Uterus (tissue), 4 donors: ENCODE results near the gene NCOA1. TPM values are rescaled to one million over a fixed set of nuclear protein-coding genes. Genes with fewer than 3 reads are reported as not detected.

ENCODE experiments used
- DNase-seq, 2 donors: peaks; one replicate each; pipeline ENCODE4 v3.0.0-alpha.2; 2019 to 2020
- H3K27ac ChIP-seq, 2 donors: fragments of 200-600 bp; sonication (generic); 1 replicate in 1 of 2; 2 replicates in 1 of 2; pipeline ENCODE4 v1.5.1; 2016 to 2018
- H3K27me3 ChIP-seq, 2 donors: fragments of 200-600 bp; sonication (generic); one replicate each; pipeline ENCODE4 v1.5.1; 2018 to 2019; ENCODE audit warnings: control low read depth in 1 of 2
- H3K36me3 ChIP-seq, 2 donors: fragments of 200-600 bp; sonication (generic); one replicate each; pipeline ENCODE4 v1.5.1; 2019; ENCODE audit warnings: control low read depth in 1 of 2
- H3K4me1 ChIP-seq, 2 donors: fragments of 200-600 bp; sonication (generic); one replicate each; pipeline ENCODE4 v1.5.1; 2018 to 2019; ENCODE audit warnings: control low read depth in 1 of 2
- H3K4me3 ChIP-seq, 2 donors: fragments of 200-600 bp; sonication (generic); 1 replicate in 1 of 2; 2 replicates in 1 of 2; pipeline ENCODE4 v1.5.1; 2018 to 2019; ENCODE audit warnings: mild to moderate bottlenecking in 1 of 2
- H3K9me3 ChIP-seq, 2 donors: fragments of 200-600 bp; sonication (generic); one replicate each; pipeline ENCODE4 v1.5.1; 2019; ENCODE audit warnings: control low read depth in 1 of 2
- POLR2A ChIP-seq, 2 donors: fragments of 450-650 bp; IDR thresholded peaks; one replicate each; pipeline ENCODE4 v1.6.1; 2016; ENCODE audit warnings: antibody characterized with exemption in 2 of 2, mild to moderate bottlenecking in 1 of 2, moderate library complexity in 1 of 2
- intact Hi-C: fragments of 100-400 bp; cut with DNase I; formaldehyde crosslinking; loops from one replicate; pipeline ENCODE4 v1.15.1; 2023; ENCODE audit warnings: low total_unique reads
- total RNA-seq, 4 donors: library from RNA; depleted of rRNA in 3 of 4; stranded (reverse); fragments of >200 nt in 3 of 4; gene quantifications; one replicate each; pipeline versions ENCODE4 v1.1.0 to v1.2.4, GENCODE V29; 2014 to 2023
- TF ChIP-seq, protein P1 (sequence below), 4 experiments: fragments of 200-600 bp in 2 of 4; fragments of 450-650 bp in 2 of 4; sonication (generic) in 2 of 4; IDR thresholded peaks; one replicate each; pipeline ENCODE4 v1.5.1; 2016 to 2019; ENCODE audit warnings: antibody characterized with exemption in 4 of 4, mild to moderate bottlenecking in 2 of 4, moderate library complexity in 1 of 4
- donor health status: DM: yes; HTN: yes; CAD: no.

NCOA1 gene
- total RNA-seq, result 10 to 100 TPM; 38.7 to 88.5 (median 62.0) TPM

DNA sequence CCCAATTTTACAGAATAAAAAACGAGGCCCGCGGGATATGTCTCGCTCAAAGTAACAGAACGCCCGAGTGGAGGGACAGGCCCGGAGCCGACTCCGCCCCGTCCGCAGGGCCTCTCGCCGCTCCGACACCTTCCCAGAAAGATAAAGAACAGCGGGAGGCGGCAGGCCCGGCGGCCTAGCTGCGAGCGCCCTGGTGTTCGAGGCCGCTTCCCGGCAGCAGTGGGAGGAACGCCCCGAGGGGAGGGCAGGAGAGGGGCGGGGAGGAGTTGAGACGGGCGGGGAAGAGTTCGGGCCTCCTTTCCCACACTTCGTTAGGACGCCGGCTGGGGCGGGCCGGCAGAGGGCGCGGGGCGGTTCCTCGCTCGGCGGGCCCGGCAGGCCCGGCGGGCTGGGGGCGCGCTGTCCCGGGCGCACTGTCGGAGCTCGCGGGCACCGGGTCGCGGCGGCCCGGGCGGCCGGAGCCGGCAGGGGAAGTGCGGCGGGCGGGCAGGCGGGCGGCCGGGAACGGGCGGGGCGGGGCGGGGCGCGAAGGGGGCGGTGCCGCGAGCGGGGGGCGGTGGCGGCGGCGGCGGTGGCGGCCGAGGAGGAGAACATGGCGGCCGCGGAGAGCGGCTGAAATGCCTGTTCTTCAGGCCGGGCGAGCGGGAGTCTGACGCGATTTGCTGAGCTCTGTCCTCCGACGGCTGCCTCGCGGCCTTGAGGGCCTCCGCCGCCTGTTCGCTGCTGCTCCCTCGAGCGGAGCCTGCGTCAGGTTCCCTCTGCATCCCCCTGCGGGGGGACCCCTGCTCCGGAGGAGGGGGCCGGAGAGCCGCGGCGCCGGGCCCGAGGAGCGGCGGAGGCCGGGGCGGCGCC is at the start of gene NCOA1:
Gene NCOA1 (plus strand): TSS at position 565 of the 852 bp plus-strand sequence. CDS start 167,424 bp downstream, outside the sequence.
- peak; percentile 36 to 57 for TF ChIP-seq POLR2A (IDR thresholded peaks at IDR 0.05)
- TF ChIP-seq, protein P1, sequence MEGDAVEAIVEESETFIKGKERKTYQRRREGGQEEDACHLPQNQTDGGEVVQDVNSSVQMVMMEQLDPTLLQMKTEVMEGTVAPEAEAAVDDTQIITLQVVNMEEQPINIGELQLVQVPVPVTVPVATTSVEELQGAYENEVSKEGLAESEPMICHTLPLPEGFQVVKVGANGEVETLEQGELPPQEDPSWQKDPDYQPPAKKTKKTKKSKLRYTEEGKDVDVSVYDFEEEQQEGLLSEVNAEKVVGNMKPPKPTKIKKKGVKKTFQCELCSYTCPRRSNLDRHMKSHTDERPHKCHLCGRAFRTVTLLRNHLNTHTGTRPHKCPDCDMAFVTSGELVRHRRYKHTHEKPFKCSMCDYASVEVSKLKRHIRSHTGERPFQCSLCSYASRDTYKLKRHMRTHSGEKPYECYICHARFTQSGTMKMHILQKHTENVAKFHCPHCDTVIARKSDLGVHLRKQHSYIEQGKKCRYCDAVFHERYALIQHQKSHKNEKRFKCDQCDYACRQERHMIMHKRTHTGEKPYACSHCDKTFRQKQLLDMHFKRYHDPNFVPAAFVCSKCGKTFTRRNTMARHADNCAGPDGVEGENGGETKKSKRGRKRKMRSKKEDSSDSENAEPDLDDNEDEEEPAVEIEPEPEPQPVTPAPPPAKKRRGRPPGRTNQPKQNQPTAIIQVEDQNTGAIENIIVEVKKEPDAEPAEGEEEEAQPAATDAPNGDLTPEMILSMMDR (IDR thresholded peaks at IDR 0.05), result peak in 3 of 4 experiments; percentile 6 to 39 (median 19)
- Histone ChIP-seq H3K36me3 (no peaks in the 10 kb centered on the region), H3K4me1 (no peaks in the 10 kb centered on the region), H3K9me3 (no peaks in the 10 kb centered on the region), H3K27me3 (no peaks in the 10 kb centered on the region), H3K27ac (peak within 1 kb of the TSS; percentile 96), H3K4me3 (peak within 1 kb of the TSS; percentile 67 to 86)
- peak; percentile 89 to 91 for DNase-seq
- intact Hi-C loops, result no loop called here

DNA sequence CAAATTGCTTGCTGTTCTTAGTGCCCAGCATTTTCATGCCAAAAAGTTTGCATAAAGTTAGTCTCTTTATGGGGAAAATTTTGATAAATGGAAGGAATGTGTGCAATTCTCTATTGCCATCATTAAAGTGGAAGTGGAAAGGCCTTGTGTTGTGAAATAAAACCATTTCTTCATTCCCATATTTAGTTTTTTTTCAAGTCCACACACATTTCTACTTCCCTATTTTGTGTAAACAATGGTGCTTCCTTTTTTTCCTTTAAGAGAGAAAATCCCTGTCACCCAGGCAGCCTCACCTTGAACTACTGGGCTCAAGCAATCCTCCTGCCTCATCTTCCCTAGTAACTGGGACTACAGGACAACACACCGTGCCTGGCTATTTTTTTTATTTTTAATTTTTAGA is 42.3 kb upstream of the NCOA1 start:
- Histone ChIP-seq H3K4me1 (peaks cover 0 to 2% of the 10 kb centered on the region in 2 donors), H3K27me3 (no peaks in the 10 kb centered on the region), H3K36me3 (no peaks in the 10 kb centered on the region), H3K27ac (no peak overlapping the region), H3K4me3 (no peak overlapping the region), H3K9me3 (peaks cover 0 to 6% of the 10 kb centered on the region in 2 donors)
- no peak for DNase-seq
- TF ChIP-seq, protein P1 (IDR thresholded peaks at IDR 0.05), result no peak
- TF ChIP-seq POLR2A (IDR thresholded peaks at IDR 0.05), result no peak
- intact Hi-C loops, result no loop called here

DNA sequence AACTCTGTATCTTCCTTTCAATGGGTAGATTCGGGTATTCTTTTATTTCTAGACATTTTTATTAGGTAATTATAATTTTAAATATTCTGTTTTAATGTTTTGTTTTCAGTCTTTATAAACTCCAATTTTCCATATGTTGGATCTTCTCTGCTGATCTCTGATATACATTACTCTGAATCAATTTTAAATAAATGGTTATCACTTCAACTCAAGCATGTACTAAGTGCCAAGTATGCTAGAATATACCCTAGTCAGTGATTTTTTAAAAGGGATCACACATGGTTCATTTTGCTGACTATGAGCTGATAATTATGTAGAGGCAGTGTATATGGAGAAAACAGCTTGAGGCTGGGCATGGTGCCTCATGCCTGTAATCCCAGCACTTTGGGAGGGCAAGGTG is 41.7 kb upstream of the NCOA1 start:
- TF ChIP-seq, protein P1 (IDR thresholded peaks at IDR 0.05), result no peak
- no peak for TF ChIP-seq POLR2A (IDR thresholded peaks at IDR 0.05)
- DNase-seq, result no peak
- H3K36me3 ChIP-seq, result no peaks in the 10 kb centered on the region
- H3K27me3 ChIP-seq, result no peaks in the 10 kb centered on the region
- H3K9me3 ChIP-seq, result peaks cover 0 to 6% of the 10 kb centered on the region in 2 donors
- H3K27ac ChIP-seq, result no peak overlapping the region
- H3K4me3 ChIP-seq, result no peak overlapping the region
- peaks cover 0 to 4% of the 10 kb centered on the region in 2 donors for H3K4me1 ChIP-seq
- intact Hi-C loops, result no loop called here

DNA sequence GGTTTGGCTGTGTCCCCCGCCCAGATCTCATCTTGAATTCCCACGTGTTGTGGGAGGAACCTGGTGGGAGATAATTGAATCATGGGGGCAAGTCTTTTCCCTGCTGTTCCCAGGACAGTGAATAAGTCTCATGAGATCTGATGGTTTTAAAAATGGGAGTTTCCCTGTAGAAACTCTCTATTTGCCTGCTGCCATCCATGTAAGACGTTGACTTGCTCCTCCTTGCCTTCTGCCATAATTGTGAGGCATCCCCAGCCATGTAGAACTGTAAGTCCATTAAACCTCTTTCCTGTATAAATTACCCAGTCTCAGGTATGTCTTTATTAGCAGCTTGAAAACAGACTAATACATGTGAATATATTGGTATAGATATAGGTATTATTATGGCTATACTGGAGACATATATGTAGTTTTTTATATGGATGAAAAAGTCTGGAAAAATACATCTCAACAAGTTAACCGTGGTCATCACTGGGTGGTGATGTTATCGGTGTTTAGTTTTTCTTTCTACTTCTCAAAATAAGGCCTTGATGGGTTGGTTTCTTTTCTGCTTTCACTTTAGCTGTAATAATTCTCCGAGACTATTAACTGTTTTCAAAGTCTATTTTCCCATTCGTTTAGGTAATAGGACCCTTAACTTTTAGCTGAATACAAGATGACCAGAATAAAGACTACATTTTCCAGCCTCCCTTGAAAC is 39.1 kb upstream of the NCOA1 start:
- intact Hi-C loops, result no loop called here
- TF ChIP-seq POLR2A (IDR thresholded peaks at IDR 0.05), result no peak
- TF ChIP-seq, protein P1 (IDR thresholded peaks at IDR 0.05), result no peak
- no peak for DNase-seq
- peaks cover 0 to 4% of the 10 kb centered on the region in 2 donors for H3K4me1 ChIP-seq
- no peak overlapping the region for H3K4me3 ChIP-seq
- no peaks in the 10 kb centered on the region for H3K36me3 ChIP-seq
- peaks cover 0 to 6% of the 10 kb centered on the region in 2 donors for H3K9me3 ChIP-seq
- no peaks in the 10 kb centered on the region for H3K27me3 ChIP-seq
- peak overlapping the region in 1 of 2 donors; percentile 30 for H3K27ac ChIP-seq

DNA sequence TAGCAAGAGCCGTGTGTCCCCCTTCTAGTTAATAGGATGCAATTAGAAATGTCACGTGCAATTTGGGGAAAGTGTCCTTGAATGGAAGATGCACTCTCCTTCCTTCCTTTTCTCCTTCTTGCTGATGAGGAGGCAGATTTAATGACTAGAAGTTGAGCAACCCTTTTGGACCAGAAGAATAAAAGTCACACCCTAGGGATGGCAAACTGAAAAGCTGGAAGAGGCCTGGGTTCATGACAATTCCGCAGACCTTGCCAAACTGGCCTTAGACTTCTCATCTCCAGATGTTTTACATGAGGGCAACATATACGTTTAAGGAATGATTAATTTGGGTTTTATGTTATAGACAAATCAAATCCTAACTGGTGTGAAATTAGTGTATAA is 38.6 kb upstream of the NCOA1 start:
- Histone ChIP-seq H3K27me3 (no peaks in the 10 kb centered on the region), H3K4me1 (peaks cover 0 to 4% of the 10 kb centered on the region in 2 donors), H3K4me3 (no peak overlapping the region), H3K36me3 (no peaks in the 10 kb centered on the region), H3K27ac (peak overlapping the region in 1 of 2 donors; percentile 30), H3K9me3 (peaks cover 0 to 6% of the 10 kb centered on the region in 2 donors)
- no peak for DNase-seq
- intact Hi-C loops, result no loop called here
- TF ChIP-seq POLR2A (IDR thresholded peaks at IDR 0.05), result no peak
- TF ChIP-seq, protein P1 (IDR thresholded peaks at IDR 0.05), result no peak
